Loucy (cell line): ENCODE data around the gene ROS1.
"Not testable (repeated sequence)": the region's sequence is repeated elsewhere in the genome, so short reads cannot be mapped to it uniquely, and the experiment has no call there.

Experiments
- EZH2phosphoT487 ChIP-seq: fragments of 200-600 bp; IDR thresholded peaks from 2 replicates; pipeline ENCODE4 v1.6.1; 2018; ENCODE audit warnings: antibody characterized with exemption, mild to moderate bottlenecking, moderate library complexity, borderline replicate concordance
- TF ChIP-seq, protein P1 (sequence below): fragments of 200-600 bp; sonication (generic); conservative IDR thresholded peaks from 2 replicates; pipeline ENCODE4 v1.5.1; 2014; ENCODE audit warnings: mild to moderate bottlenecking, antibody characterized with exemption, low read length

DNA sequence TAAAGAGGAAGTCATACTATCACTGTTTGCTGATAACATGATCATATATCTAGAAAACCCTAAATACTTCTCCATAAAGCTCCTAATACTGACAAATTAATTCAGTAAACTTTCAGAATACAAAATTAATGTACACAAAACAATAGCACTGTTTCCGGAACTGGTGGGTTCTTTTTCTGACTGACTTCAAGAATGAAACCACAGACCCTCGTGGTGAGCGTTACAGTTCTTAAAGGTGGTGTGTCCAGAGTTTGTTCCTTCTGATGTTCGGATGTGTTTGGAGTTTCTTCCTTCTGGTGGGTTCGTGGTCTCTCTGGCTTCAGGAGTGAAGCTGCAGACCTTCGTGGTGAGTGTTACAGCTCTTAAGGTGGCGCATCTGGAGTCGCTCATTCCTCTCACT, 53.5 kb downstream of the ROS1 start:
- TF ChIP-seq, protein P1, sequence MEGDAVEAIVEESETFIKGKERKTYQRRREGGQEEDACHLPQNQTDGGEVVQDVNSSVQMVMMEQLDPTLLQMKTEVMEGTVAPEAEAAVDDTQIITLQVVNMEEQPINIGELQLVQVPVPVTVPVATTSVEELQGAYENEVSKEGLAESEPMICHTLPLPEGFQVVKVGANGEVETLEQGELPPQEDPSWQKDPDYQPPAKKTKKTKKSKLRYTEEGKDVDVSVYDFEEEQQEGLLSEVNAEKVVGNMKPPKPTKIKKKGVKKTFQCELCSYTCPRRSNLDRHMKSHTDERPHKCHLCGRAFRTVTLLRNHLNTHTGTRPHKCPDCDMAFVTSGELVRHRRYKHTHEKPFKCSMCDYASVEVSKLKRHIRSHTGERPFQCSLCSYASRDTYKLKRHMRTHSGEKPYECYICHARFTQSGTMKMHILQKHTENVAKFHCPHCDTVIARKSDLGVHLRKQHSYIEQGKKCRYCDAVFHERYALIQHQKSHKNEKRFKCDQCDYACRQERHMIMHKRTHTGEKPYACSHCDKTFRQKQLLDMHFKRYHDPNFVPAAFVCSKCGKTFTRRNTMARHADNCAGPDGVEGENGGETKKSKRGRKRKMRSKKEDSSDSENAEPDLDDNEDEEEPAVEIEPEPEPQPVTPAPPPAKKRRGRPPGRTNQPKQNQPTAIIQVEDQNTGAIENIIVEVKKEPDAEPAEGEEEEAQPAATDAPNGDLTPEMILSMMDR: not testable (repeated sequence)
- not testable (repeated sequence) for TF ChIP-seq EZH2phosphoT487
